ENCODE data around the gene PLCL1. TPM values are rescaled to one million over a fixed set of nuclear protein-coding genes. Genes with fewer than 3 reads are reported as not detected.
"Not testable (repeated sequence)": the region's sequence is repeated elsewhere in the genome, so short reads cannot be mapped to it uniquely, and the experiment has no call there.

The PLCL1 gene
- total RNA-seq, 1 donor from 2014 or later, result 0.08 TPM

- H3K27me3 ChIP-seq (ENCODE audit: control insufficient read depth, insufficient read depth, low read length), result no peaks in the 10 kb centered on the region
- DNase-seq (ENCODE audit: low read depth), result no peak
Observed at GRCh38 chr2:198012025-198012424, 207.6 kb downstream of the PLCL1 start.

GRCh38 chr2:198016243-198016642 lies 211.8 kb downstream of the PLCL1 start:
- no peaks in the 10 kb centered on the region for H3K36me3 ChIP-seq (ENCODE audit: control insufficient read depth, insufficient read depth, low read length)
- no peak for DNase-seq (ENCODE audit: low read depth)
- H3K4me3 ChIP-seq (ENCODE audit: low read depth, low read length), result no peak overlapping the region
- no peak for TF ChIP-seq CTCF (IDR thresholded peaks at IDR 0.05; ENCODE audit: insufficient read depth, low read length, poor library complexity, severe bottlenecking)
- no peaks in the 10 kb centered on the region for H3K27me3 ChIP-seq (ENCODE audit: control insufficient read depth, insufficient read depth, low read length)

More at GRCh38 chr2:198012025-198012424, 207.6 kb downstream of the PLCL1 start:
- no peak for TF ChIP-seq CTCF (IDR thresholded peaks at IDR 0.05; ENCODE audit: insufficient read depth, low read length, poor library complexity, severe bottlenecking)
- Histone ChIP-seq H3K36me3 (ENCODE audit: control insufficient read depth, insufficient read depth, low read length) (no peaks in the 10 kb centered on the region), H3K4me3 (ENCODE audit: low read depth, low read length) (no peak overlapping the region)

- H3K36me3 ChIP-seq (ENCODE audit: control insufficient read depth, insufficient read depth, low read length), result no peaks in the 10 kb centered on the region
- no peaks in the 10 kb centered on the region for H3K27me3 ChIP-seq (ENCODE audit: control insufficient read depth, insufficient read depth, low read length)
- TF ChIP-seq CTCF (IDR thresholded peaks at IDR 0.05; ENCODE audit: insufficient read depth, low read length, poor library complexity, severe bottlenecking), result no peak
- no peak overlapping the region for H3K4me3 ChIP-seq (ENCODE audit: low read depth, low read length)
- no peak for DNase-seq (ENCODE audit: low read depth)
Observed at GRCh38 chr2:198017068-198017467, 212.7 kb downstream of the PLCL1 start.

GRCh38 chr2:198028955-198029354 lies 224.6 kb downstream of the PLCL1 start:
- TF ChIP-seq CTCF (IDR thresholded peaks at IDR 0.05; ENCODE audit: insufficient read depth, low read length, poor library complexity, severe bottlenecking), result no peak
- no peak for DNase-seq (ENCODE audit: low read depth)
- no peaks in the 10 kb centered on the region for H3K27me3 ChIP-seq (ENCODE audit: control insufficient read depth, insufficient read depth, low read length)
- H3K36me3 ChIP-seq (ENCODE audit: control insufficient read depth, insufficient read depth, low read length), result no peaks in the 10 kb centered on the region
- H3K4me3 ChIP-seq (ENCODE audit: low read depth, low read length), result no peak overlapping the region

- not testable (repeated sequence) for H3K36me3 ChIP-seq (ENCODE audit: control insufficient read depth, insufficient read depth, low read length); H3K4me3 ChIP-seq (ENCODE audit: low read depth, low read length); H3K27me3 ChIP-seq (ENCODE audit: control insufficient read depth, insufficient read depth, low read length); DNase-seq (ENCODE audit: low read depth)
Observed at GRCh38 chr2:198029576-198029975, 225.2 kb downstream of the PLCL1 start.

- Histone ChIP-seq H3K4me3 (ENCODE audit: low read depth, low read length) (no peak overlapping the region), H3K27me3 (ENCODE audit: control insufficient read depth, insufficient read depth, low read length) (no peaks in the 10 kb centered on the region), H3K36me3 (ENCODE audit: control insufficient read depth, insufficient read depth, low read length) (no peaks in the 10 kb centered on the region)
- DNase-seq (ENCODE audit: low read depth), result no peak
- TF ChIP-seq CTCF (IDR thresholded peaks at IDR 0.05; ENCODE audit: insufficient read depth, low read length, poor library complexity, severe bottlenecking), result no peak
Observed at GRCh38 chr2:198033626-198034025, 229.2 kb downstream of the PLCL1 start.

Measured in kidney epithelial cell (primary cell).